ENCODE results near the gene CAND2.

GRCh38 chr3:12773710-12774086 lies 22.8 kb upstream of the CAND2 start:
- TF ChIP-seq, protein P1, sequence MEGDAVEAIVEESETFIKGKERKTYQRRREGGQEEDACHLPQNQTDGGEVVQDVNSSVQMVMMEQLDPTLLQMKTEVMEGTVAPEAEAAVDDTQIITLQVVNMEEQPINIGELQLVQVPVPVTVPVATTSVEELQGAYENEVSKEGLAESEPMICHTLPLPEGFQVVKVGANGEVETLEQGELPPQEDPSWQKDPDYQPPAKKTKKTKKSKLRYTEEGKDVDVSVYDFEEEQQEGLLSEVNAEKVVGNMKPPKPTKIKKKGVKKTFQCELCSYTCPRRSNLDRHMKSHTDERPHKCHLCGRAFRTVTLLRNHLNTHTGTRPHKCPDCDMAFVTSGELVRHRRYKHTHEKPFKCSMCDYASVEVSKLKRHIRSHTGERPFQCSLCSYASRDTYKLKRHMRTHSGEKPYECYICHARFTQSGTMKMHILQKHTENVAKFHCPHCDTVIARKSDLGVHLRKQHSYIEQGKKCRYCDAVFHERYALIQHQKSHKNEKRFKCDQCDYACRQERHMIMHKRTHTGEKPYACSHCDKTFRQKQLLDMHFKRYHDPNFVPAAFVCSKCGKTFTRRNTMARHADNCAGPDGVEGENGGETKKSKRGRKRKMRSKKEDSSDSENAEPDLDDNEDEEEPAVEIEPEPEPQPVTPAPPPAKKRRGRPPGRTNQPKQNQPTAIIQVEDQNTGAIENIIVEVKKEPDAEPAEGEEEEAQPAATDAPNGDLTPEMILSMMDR (IDR thresholded peaks at IDR 0.05): no peak
- TF ChIP-seq POLR2AphosphoS5 (IDR thresholded peaks at IDR 0.05): no peak
- no peak for TF ChIP-seq POLR2A (IDR thresholded peaks at IDR 0.05; ENCODE audit: low read depth)
- no peak for TF ChIP-seq EP300 (IDR thresholded peaks at IDR 0.05)
